Lower lobe of right lung (tissue), 2 donors: Measurements from ENCODE around the gene TMEM250. TPM values are rescaled to one million over a fixed set of nuclear protein-coding genes. Genes with fewer than 3 reads are reported as not detected.

Experiments used
- ATAC-seq, 2 donors: fragments of 200-7000 bp; cut with Tn5 transposase; one replicate each; pipeline ENCODE4 v1.9.1; 2020 to 2022; ENCODE audit warnings: mild to moderate bottlenecking in 2 of 2, moderate library complexity in 2 of 2
- DNase-seq: peaks from one replicate; pipeline ENCODE4 v3.0.0-alpha.2; 2020
- H3K27ac ChIP-seq: fragments of 200-600 bp; one replicate; pipeline ENCODE4 v1.8.0; 2022
- H3K27me3 ChIP-seq: fragments of 200-600 bp; one replicate; pipeline ENCODE4 v1.8.0; 2022; ENCODE audit warnings: low read depth
- H3K36me3 ChIP-seq: fragments of 200-600 bp; one replicate; pipeline ENCODE4 v1.8.0; 2022; ENCODE audit warnings: mild to moderate bottlenecking
- H3K4me1 ChIP-seq: fragments of 200-600 bp; one replicate; pipeline ENCODE4 v1.8.0; 2022
- H3K4me3 ChIP-seq: fragments of 200-600 bp; one replicate; pipeline ENCODE4 v1.8.0; 2022; ENCODE audit warnings: mild to moderate bottlenecking
- H3K9me3 ChIP-seq: fragments of 200-600 bp; one replicate; pipeline ENCODE4 v1.8.0; 2022
- CTCF ChIP-seq: fragments of 200-600 bp; IDR thresholded peaks from one replicate; pipeline ENCODE4 v1.8.0; 2022; ENCODE audit warnings: antibody characterized with exemption, mild to moderate bottlenecking
- intact Hi-C: fragments of 100-400 bp; cut with DNase I; formaldehyde crosslinking; loops from one replicate; pipeline ENCODE4 v1.11.0; 2022
- long read RNA-seq: library from polyadenylated mRNA; unstranded; transcript quantifications from one replicate; pipeline ENCODE4 v2.0.0, GENCODE V29; 2021
- total RNA-seq: library from RNA; stranded (reverse); fragmentation: NEBNext Ultra II Directional; extraction: Animal tissue kit (Norgen Biotek cat#: 25700); gene quantifications from one replicate; pipeline ENCODE4 v1.2.1, GENCODE V29; 2021
- donor health status: DM: no; HTN: yes; CAD: no; lungs with severe emphysema.

TMEM250 gene
- 31.2 TPM for total RNA-seq
- long read RNA-seq, transcript TMEM250-201 (2 exons, 2,823 nt): major isoform, 119 of 197 reads
- long read RNA-seq, partial matches to known transcripts: 4 of 197 reads
- long read RNA-seq, other reads (novel, unspliced or antisense): 70 of 197 reads

- peak within 1 kb of the TSS; percentile 95 for H3K27ac ChIP-seq
- H3K4me1 ChIP-seq: peaks cover 30% of the 10 kb centered on the region
- intact Hi-C loops: no loop called here
- no peaks in the 10 kb centered on the region for H3K9me3 ChIP-seq
- peak; percentile 98 for DNase-seq
- peak; percentile 10 for TF ChIP-seq CTCF
- peaks cover 18% of the 10 kb centered on the region for H3K36me3 ChIP-seq
- peak within 1 kb of the TSS; percentile 93 for H3K4me3 ChIP-seq
- no peaks in the 10 kb centered on the region for H3K27me3 ChIP-seq
- peak; percentile 94 to 96 for ATAC-seq
Measured at GRCh38 chr9:136118320-136119060, at the start of gene TMEM250. Gene TMEM250, minus strand, starts transcription at chr9:136118875. Its CDS starts 1,975 bp downstream, at chr9:136116900.

GRCh38 chr9:136163248-136163850 is 44.7 kb upstream of the TMEM250 start:
- Histone ChIP-seq H3K27me3 (peaks cover 9% of the 10 kb centered on the region), H3K36me3 (no peaks in the 10 kb centered on the region), H3K4me3 (no peak overlapping the region), H3K9me3 (peaks cover 4% of the 10 kb centered on the region), H3K27ac (no peak overlapping the region), H3K4me1 (no peaks in the 10 kb centered on the region)
- ATAC-seq: no peak
- DNase-seq: no peak
- intact Hi-C loops: no loop called here
- TF ChIP-seq CTCF: no peak

GRCh38 chr9:136160995-136161610 is 42.4 kb upstream of the TMEM250 start:
- ATAC-seq: no peak
- Histone ChIP-seq H3K4me1 (no peaks in the 10 kb centered on the region), H3K36me3 (no peaks in the 10 kb centered on the region), H3K9me3 (peaks cover 4% of the 10 kb centered on the region), H3K27me3 (peaks cover 28% of the 10 kb centered on the region), H3K27ac (no peak overlapping the region), H3K4me3 (no peak overlapping the region)
- TF ChIP-seq CTCF: no peak
- intact Hi-C loops: no loop called here
- DNase-seq: no peak

- peaks cover 4% of the 10 kb centered on the region for H3K9me3 ChIP-seq
- intact Hi-C loops: no loop called here
- ATAC-seq (no peak), DNase-seq (no peak)
- peaks cover 33% of the 10 kb centered on the region for H3K27me3 ChIP-seq
- no peak for TF ChIP-seq CTCF
- H3K4me3 ChIP-seq: no peak overlapping the region
- H3K4me1 ChIP-seq: no peaks in the 10 kb centered on the region
- H3K27ac ChIP-seq: no peak overlapping the region
- H3K36me3 ChIP-seq: no peaks in the 10 kb centered on the region
Measured at GRCh38 chr9:136160381-136160841, 41.7 kb upstream of the TMEM250 start.

GRCh38 chr9:136159851-136160250 is 41.2 kb upstream of the TMEM250 start:
- TF ChIP-seq CTCF: no peak
- peaks cover 4% of the 10 kb centered on the region for H3K9me3 ChIP-seq
- H3K4me3 ChIP-seq: no peak overlapping the region
- H3K27ac ChIP-seq: no peak overlapping the region
- no peaks in the 10 kb centered on the region for H3K36me3 ChIP-seq
- no peak for DNase-seq
- H3K27me3 ChIP-seq: peaks cover 39% of the 10 kb centered on the region
- intact Hi-C loops: no loop called here
- no peak for ATAC-seq
- no peaks in the 10 kb centered on the region for H3K4me1 ChIP-seq
